Measurements from ENCODE around the gene NFIA.

The NFIA gene

GRCh38 chr1:61386770-61387169 is 304.4 kb downstream of the NFIA start:
- no peak for DNase-seq

DNA sequence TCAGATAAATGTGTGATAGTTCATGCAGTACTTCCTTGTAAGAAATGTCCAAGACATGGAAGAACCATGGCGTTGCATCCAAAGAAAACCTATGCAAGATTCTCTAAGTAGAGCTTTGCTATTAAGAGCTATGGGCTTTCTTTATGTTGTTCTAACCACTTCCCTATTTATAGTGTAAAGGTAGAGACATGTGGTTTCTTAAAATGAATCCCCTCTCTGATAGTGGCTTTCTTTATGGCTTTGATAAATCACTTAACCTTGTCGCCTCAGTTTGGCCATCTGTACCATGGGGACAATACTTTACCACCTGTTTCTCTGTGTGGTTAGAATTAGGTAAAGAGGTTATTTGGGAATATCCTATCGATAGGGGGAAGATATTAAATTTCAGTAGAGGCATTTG is 305.5 kb downstream of the NFIA start:
- no peak for DNase-seq

- DNase-seq: no peak
These were observed 306.2 kb downstream of the NFIA start for GRCh38 chr1:61388566-61388965.

- no peak for DNase-seq
These were observed 307.0 kb downstream of the NFIA start for GRCh38 chr1:61389194-61389925.

DNA sequence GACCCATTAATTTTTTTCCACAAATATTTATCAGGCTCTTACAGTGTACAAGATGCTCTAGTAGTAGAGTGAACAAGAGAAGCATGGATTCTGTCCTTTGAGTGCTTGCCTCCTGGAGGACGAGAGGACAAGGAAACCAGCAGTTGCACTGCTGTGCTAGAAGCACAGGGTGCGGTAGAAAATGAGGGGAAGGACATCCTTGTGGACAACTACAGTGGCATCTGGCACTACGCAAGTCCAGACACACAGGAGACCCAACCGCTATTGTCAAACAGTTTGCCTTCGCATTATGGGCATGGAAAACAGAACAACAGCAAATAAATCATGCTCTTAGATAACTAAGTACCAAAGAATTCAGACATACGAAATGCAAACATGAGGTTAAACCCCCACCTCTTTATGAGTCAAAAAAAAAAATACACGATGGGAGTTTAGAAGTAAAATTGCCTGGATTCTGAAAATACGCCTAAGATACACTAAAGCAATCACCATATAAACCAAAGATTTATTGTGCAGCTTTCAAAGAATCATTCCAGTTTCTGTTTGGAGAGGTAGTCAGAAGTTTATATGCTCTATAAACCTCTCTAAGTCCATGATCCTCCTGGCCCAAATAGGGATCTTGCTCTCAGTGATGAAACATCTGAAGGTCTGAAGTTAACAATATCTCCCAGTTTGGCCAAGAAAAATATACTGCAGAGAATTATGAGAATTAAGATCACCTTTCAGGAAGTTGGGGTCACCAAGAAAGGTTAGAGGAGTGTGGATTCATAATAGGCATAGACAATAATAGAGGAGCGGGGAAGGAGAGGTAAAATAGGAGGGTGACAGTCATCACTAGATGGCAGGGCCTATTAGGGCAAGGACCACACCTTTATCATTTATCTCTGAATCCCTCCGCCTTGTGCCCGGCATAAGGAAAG is 307.8 kb downstream of the NFIA start:
- no peak for DNase-seq

DNA sequence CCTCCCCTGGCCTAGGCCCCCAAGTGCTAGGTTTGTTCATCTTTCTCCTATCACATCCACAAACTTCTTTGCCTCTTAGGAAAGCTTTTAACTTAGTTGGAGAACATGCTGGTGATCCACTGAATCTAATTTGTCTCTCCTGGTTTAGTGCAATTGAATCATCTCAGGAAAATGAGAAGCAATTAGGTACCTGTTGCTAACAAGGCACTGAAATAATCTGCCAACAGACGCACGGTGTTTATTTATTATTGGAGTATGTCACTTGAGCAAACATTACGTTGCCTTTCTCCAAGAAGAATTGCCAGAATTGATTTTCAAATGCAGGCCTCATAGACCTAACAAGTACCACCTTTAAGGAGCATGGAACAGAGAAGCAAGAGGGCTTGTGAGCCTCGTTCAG is 309.4 kb downstream of the NFIA start:
- DNase-seq: no peak

- DNase-seq: peak; percentile 82
These were observed 310.3 kb downstream of the NFIA start for GRCh38 chr1:61392409-61393242.

GRCh38 chr1:61393575-61393974 is 311.2 kb downstream of the NFIA start:
- no peak for DNase-seq

DNA sequence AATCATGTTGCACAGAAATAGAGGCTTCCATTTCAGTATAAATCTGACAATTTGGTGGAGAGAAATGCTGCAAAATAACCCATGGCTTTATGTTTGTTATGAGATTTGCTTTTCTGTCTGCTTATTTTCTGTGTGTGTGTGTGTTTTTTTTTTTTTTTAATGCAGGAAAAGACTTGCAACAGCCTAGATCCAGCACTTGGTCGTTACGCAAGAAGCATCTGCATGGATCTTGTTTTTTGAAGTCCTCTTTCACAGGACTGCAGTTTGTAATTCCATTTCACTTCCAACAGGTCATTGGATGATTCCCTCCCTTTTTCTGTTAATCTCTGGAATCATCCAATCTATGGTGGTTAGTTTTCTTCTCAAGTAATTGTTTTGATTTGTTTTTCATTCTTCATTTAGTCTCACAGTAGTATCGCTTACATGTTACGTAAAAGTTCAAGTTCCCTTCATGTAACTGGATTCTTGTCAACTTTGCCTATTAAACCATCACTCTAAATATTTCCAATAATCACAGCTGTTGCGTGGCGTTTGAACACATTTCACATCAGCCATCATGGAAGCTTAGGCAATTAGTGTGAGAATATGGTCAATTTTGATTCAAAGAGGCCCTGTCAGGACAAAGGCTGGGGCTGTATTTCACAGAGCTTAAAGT is 312.9 kb downstream of the NFIA start:
- DNase-seq: no peak

DNA sequence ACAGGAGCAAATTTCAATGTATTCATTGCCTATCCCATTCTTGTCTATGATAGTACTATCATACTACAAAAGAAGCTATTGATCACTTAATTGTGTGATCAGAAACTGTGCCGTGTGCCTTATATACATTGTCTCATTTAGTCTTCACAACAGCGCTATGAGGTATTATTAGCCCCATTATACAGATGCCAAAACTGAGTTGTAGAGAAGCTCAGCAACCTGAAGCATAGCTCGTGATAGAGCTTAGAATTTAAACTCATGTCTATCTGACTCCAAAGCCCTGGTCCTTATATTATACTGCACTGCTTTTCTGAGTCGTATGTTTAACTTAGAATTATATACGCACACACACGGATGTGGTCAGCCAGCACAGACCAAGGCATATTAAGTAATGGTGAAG is 315.1 kb downstream of the NFIA start:
- DNase-seq: no peak

DNA sequence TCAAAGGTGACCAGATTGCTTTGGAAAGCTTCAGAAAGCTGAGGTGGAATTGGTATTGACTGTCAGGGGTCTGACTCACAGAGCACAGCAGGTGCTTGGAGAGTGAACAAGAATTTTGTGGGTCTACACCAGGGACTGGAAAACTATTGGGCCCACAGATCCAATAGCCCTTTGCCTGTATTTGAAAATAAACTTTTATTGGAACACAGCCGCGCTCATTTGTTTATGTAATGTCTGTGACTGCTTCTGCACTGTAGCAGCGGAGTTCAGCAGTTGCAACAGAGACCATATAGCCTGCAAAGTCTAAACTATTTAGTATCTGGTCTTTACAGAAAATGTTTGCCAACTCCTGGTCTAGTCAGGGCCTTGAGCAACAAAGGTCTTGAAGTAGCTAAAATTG is 315.6 kb downstream of the NFIA start:
- DNase-seq: no peak

DNA sequence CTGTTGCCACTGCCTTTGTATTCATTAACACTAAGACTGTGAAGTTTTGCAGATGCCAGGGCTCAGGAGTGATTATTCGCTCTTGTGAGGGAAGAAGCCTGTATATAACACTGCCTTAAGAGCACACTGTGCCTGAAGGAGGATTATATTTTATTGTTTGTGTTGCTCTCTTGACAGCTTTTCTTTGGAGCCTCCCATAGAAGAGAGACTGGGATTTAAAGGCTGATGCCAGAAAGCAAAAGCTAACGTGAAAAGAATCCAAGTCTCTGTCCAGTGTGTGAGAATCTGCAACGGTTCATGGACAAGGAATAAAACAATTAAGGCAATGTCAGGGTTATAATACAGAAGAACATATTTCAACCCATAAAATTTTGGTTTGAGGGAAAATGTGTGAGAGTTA is 316.8 kb downstream of the NFIA start:
- DNase-seq: no peak

DNA sequence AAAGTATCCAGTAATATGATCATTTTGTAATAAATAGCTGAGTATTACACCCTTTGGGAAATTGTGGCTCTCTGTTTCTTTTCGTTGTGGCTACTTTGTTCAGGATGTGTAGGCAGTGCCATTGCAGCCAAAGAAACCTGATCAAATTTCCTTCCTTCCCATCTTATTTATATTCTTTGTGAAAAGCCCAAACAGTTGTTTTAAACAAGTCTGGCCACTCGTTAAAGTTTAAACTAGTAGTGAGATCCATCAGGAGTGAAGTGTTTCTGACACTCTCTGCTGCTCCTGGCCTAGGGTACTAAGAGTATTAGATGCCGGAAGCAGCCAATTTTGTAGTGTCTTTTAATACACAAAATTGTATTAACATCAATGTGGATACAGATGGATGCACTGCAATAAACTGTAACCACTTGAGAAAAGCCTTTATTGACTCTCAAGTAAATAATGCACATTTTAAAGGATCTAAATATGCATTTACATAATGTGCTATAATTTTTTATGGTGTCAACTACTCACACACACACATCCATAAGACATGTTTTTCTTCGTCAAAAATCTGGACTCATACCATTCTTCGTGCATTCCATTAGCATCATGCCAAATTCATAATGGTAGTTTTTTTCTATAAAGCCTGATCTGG is 317.9 kb downstream of the NFIA start:
- no peak for DNase-seq

GRCh38 chr1:61400997-61401396 is 318.6 kb downstream of the NFIA start:
- no peak for DNase-seq

DNA sequence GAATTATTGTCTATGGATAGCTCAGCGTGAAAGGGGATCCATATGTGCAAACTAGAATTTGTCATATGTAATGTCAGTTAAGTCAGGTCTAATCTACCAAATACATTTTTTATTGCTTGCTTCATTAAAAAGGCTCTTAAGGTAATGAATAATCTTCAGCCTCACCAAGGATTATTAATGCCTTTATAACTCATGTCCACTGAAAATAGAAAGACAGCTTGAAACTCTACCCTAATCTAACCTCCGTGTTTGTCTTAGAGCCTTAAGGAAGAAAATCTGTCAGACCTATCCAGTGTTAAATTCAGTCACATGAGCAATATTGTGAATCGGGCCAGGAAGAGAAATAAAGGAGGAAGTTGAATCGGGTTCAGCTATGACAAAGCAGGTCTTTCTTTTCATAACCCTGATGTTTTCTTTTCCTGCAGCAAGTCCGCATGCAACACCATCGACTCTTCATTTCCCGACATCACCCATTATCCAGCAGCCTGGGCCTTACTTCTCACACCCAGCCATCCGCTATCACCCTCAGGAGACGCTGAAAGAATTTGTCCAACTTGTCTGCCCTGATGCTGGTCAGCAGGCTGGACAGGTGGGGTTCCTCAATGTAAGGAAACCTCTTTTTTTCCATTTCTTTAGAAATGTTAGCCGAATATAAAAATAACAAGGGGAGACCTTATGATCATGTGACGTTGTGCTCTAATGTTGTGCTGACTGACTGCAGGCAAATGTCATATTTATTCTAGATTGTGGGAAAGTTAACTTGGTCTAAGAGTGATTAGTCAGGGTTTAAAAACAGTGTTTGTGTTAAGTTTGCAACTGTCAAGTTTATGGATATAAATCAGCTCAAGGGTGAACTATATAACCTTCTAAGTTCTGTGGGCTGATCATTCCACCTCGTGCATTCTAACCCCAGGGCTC is 321.6 kb downstream of the NFIA start:
- no peak for DNase-seq

- no peak for DNase-seq
These were observed 322.4 kb downstream of the NFIA start for GRCh38 chr1:61404597-61405376.

- DNase-seq: no peak
These were observed 324.1 kb downstream of the NFIA start for GRCh38 chr1:61406467-61406866.

- DNase-seq: no peak
These were observed 330.2 kb downstream of the NFIA start for GRCh38 chr1:61412601-61413000.

DNA sequence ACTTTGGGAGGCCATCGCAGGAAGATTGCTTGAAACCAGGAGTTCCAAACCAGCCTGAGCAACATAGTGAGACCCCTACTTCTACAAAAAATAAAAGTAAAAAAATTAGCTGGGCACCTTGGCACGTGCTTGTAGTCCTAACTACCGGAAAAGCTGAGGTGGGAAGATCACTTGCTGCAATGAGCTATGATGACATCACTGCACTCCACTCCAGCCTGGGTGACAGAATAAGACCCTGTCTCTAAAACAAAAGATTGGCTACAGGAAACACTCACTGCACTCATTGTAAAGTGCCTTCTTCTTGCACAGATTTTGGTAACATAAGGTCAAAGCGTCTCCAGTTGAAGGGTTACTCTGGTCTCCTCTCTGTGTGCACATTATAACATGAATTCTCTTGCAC is 336.8 kb downstream of the NFIA start:
- no peak for DNase-seq

DNA sequence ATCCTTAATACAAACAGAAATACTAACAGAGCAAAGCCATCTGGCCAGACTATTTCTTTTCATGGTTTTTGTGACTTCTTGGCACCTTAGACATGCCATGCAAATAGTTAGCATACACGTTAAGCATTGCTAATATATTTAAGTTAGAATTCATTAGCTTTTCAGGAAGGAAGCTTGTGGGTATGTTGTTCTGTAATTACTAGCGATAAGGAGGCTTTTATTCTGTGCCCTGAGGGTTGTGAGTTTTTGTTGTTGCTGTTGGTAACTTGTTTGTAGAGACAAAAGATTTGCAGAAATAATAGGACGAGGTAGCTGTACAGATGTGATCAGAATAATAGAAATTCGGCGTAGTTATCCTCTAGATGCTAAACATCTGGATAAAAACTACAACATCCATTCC is 337.3 kb downstream of the NFIA start:
- DNase-seq: no peak

Measured in NCI-H1417 treated with DMSO at 0.1 percent for 48 hours (cell line).